H1 (cell line): ENCODE results near the gene EHBP1. TPM values are rescaled to one million over a fixed set of nuclear protein-coding genes. Genes with fewer than 3 reads are reported as not detected.

ENCODE experiments used
- CTCF ChIP-seq, 3 experiments: IDR thresholded peaks; 1 replicate in 2 of 3; 2 replicates in 1 of 3; pipeline versions ENCODE4 v1.5.1 to v1.6.1; 2011; ENCODE audit warnings: low read length in 3 of 3, mild to moderate bottlenecking in 3 of 3, inconsistent platforms in 2 of 3, low read depth in 1 of 3, moderate library complexity in 1 of 3; ENCODE audit not compliant: insufficient read depth in 1 of 3; ENCODE audit errors: control extremely low read depth in 1 of 3
- KDM1A ChIP-seq: fragments of 200-600, 300-600 bp; sonication (generic); IDR thresholded peaks from 2 replicates; pipeline ENCODE4 v1.7.1; 2016; ENCODE audit warnings: mild to moderate bottlenecking, low read length, borderline replicate concordance
- KDM4A ChIP-seq: IDR thresholded peaks from one replicate; pipeline ENCODE4 v1.7.1; 2012; ENCODE audit warnings: low read depth, mild to moderate bottlenecking, moderate library complexity, low read length, inconsistent platforms; ENCODE audit not compliant: severe bottlenecking
- POU5F1 ChIP-seq: IDR thresholded peaks from 2 replicates; pipeline ENCODE4 v1.6.1; 2011; ENCODE audit warnings: low read depth, mild to moderate bottlenecking, low read length, moderate library complexity
- RAD21 ChIP-seq, 2 experiments: IDR thresholded peaks in 1 of 2; conservative IDR thresholded peaks in 1 of 2; 2 replicates each; pipeline ENCODE4 v1.6.1; 2011; ENCODE audit warnings: low read depth in 2 of 2, low read length in 2 of 2, improper control_type of control experiment in 1 of 2, inconsistent platforms in 1 of 2, mild to moderate bottlenecking in 1 of 2, moderate library complexity in 1 of 2
- SAP30 ChIP-seq: fragments of 300-600 bp; sonication (generic); IDR thresholded peaks from 2 replicates; pipeline ENCODE4 v1.7.1; 2012; ENCODE audit warnings: low read length, moderate library complexity, mild to moderate bottlenecking, inconsistent platforms; ENCODE audit not compliant: insufficient read depth, insufficient replicate concordance
- SP1 ChIP-seq: IDR thresholded peaks from 2 replicates; pipeline ENCODE4 v1.6.1; 2011; ENCODE audit warnings: low read depth, low read length
- SUZ12 ChIP-seq: fragments of 200-600 bp; sonication (generic); IDR thresholded peaks from 2 replicates; pipeline ENCODE4 v1.6.1; 2012; ENCODE audit warnings: mild to moderate bottlenecking, inconsistent platforms, low read length, moderate library complexity, mixed read lengths
- TEAD4 ChIP-seq: IDR thresholded peaks from 2 replicates; pipeline ENCODE4 v1.6.1; 2012; ENCODE audit warnings: low read depth, low read length, inconsistent platforms, mixed read lengths
- polyA plus RNA-seq, 7 experiments: library from polyadenylated mRNA; depleted of rRNA in 3 of 7; stranded (reverse) in 5 of 7; unstranded in 2 of 7; fragments of >200 nt in 5 of 7; fragments of 200-250 nt in 2 of 7; gene quantifications; 1 replicate in 5 of 7; 2 replicates in 1 of 7; 4 replicates in 1 of 7; pipeline versions ENCODE4 v1.2.1 to v1.2.3, GENCODE V29; 2011 to 2013; ENCODE audit warnings: missing spikeins in 2 of 7, mixed read lengths in 2 of 7
- total RNA-seq: library from RNA; stranded (reverse); fragmentation: NEBNext Ultra II Directional; extraction: Animal tissue kit (Norgen Biotek cat#: 25700); gene quantifications from 2 replicates; pipeline ENCODE4 v1.2.1, GENCODE V29; 2021
- TF ChIP-seq, protein P1 (sequence below): IDR thresholded peaks from 2 replicates; pipeline ENCODE4 v1.6.1; 2012; ENCODE audit warnings: inconsistent platforms
- TF ChIP-seq, protein P2 (sequence below): IDR thresholded peaks from 2 replicates; pipeline ENCODE4 v1.6.1; 2012; ENCODE audit warnings: inconsistent platforms

EHBP1 gene
- total and polyA plus RNA-seq, 2 of the 8 experiments (the other 6 are each of a cell fraction or from before 2014, with no cell fraction given) = 12.0 to 64.1 TPM

- TF ChIP-seq CTCF (IDR thresholded peaks at IDR 0.05; ENCODE audit: control extremely low read depth in 1 of 3, insufficient read depth in 1 of 3, low read depth in 1 of 3, low read length in 3 of 3) = peak in 2 of 3 experiments; percentile 1 to 9; a peak in 1 of 4 replicates
- TF ChIP-seq TEAD4 = no peak
- TF ChIP-seq SUZ12 = peak; percentile 91
- peak; percentile 68; the same call in 1 of the 2 replicates for TF ChIP-seq KDM1A
- TF ChIP-seq POU5F1 = no peak
- 0 out of 2 replicates have a peak, but pooled peaks have one; percentile 6 for TF ChIP-seq SP1
- TF ChIP-seq, protein P1, sequence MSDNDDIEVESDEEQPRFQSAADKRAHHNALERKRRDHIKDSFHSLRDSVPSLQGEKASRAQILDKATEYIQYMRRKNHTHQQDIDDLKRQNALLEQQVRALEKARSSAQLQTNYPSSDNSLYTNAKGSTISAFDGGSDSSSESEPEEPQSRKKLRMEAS = peak; percentile 99
- TF ChIP-seq RAD21 (IDR thresholded peaks at IDR 0.05 in 1 of 2, conservative IDR thresholded peaks at IDR 0.05 in 1 of 2; ENCODE audit: low read depth in 2 of 2, low read length in 2 of 2) = no peak; a peak in 1 of 4 replicates
- TF ChIP-seq, protein P2, sequence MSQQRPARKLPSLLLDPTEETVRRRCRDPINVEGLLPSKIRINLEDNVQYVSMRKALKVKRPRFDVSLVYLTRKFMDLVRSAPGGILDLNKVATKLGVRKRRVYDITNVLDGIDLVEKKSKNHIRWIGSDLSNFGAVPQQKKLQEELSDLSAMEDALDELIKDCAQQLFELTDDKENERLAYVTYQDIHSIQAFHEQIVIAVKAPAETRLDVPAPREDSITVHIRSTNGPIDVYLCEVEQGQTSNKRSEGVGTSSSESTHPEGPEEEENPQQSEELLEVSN = peak; percentile 100
- no peak for TF ChIP-seq SAP30
- TF ChIP-seq KDM4A = peak; percentile 91
These were observed 353.6 kb downstream of the EHBP1 start (continued) for GRCh38 chr2:63058921-63059792.
